Panc1 (cell line): Measurements from ENCODE around the gene CEP104.

Experiments
- CTCF ChIP-seq: fragments of 450-650 bp; IDR thresholded peaks from 2 replicates; pipeline ENCODE4 v1.5.1; 2017; ENCODE audit warnings: mild to moderate bottlenecking
- POLR2AphosphoS5 ChIP-seq: IDR thresholded peaks from 2 replicates; pipeline ENCODE4 v1.6.1; 2012; ENCODE audit warnings: mild to moderate bottlenecking, low read depth, low read length, moderate library complexity
- REST ChIP-seq, 2 experiments: IDR thresholded peaks; 2 replicates each; pipeline ENCODE4 v1.6.1; 2011 to 2012; ENCODE audit warnings: low read depth in 2 of 2, control low read depth in 1 of 2, low read length in 1 of 2, mild to moderate bottlenecking in 1 of 2, moderate library complexity in 1 of 2; ENCODE audit not compliant: insufficient read depth in 1 of 2
- SIN3A ChIP-seq: IDR thresholded peaks from 2 replicates; pipeline ENCODE4 v1.6.1; 2012; ENCODE audit warnings: low read depth, mild to moderate bottlenecking, low read length, moderate library complexity, borderline replicate concordance; ENCODE audit not compliant: insufficient read depth
- TCF7L2 ChIP-seq: IDR thresholded peaks from 2 replicates; pipeline ENCODE4 v1.6.1; 2011; ENCODE audit warnings: mild to moderate bottlenecking, low read depth, low read length, inconsistent platforms

DNA sequence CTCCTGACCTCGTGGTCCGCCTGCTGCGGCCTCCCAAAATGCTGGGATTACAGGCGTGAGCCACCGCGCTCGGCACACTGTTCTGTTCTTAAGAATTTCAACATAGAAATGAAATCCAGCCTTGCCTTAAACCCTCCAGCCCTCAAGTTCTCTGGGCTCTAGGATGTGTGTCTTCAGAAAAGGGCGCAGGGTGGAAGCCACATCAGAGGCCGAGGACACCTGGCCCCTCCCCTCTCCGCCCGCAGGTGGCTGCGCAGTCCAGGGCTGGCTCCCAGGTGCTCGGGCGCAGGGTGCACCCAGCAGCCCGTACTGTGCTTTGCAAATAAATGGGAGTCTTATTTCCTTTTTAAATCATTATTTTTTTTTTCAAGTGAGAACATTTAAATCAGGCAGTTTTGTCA, 45.1 kb upstream of the CEP104 start:
- TF ChIP-seq CTCF (no peak), POLR2AphosphoS5 (no peak), SIN3A (no peak), REST (IDR thresholded peaks at IDR 0.05; ENCODE audit: insufficient read depth in 1 of 2, low read depth in 2 of 2, low read length in 1 of 2) (no peak), TCF7L2 (no peak)
